Uterus (tissue), 4 donors: ENCODE measurements around the gene TUNAR. TPM values are rescaled to one million over a fixed set of nuclear protein-coding genes. Genes with fewer than 3 reads are reported as not detected.

ENCODE experiments used
- DNase-seq, 2 donors: peaks; one replicate each; pipeline ENCODE4 v3.0.0-alpha.2; 2019 to 2020
- H3K27ac ChIP-seq, 2 donors: fragments of 200-600 bp; sonication (generic); 1 replicate in 1 of 2; 2 replicates in 1 of 2; pipeline ENCODE4 v1.5.1; 2016 to 2018
- H3K27me3 ChIP-seq, 2 donors: fragments of 200-600 bp; sonication (generic); one replicate each; pipeline ENCODE4 v1.5.1; 2018 to 2019; ENCODE audit warnings: control low read depth in 1 of 2
- H3K36me3 ChIP-seq, 2 donors: fragments of 200-600 bp; sonication (generic); one replicate each; pipeline ENCODE4 v1.5.1; 2019; ENCODE audit warnings: control low read depth in 1 of 2
- H3K4me1 ChIP-seq, 2 donors: fragments of 200-600 bp; sonication (generic); one replicate each; pipeline ENCODE4 v1.5.1; 2018 to 2019; ENCODE audit warnings: control low read depth in 1 of 2
- H3K4me3 ChIP-seq, 2 donors: fragments of 200-600 bp; sonication (generic); 1 replicate in 1 of 2; 2 replicates in 1 of 2; pipeline ENCODE4 v1.5.1; 2018 to 2019; ENCODE audit warnings: mild to moderate bottlenecking in 1 of 2
- H3K9me3 ChIP-seq, 2 donors: fragments of 200-600 bp; sonication (generic); one replicate each; pipeline ENCODE4 v1.5.1; 2019; ENCODE audit warnings: control low read depth in 1 of 2
- POLR2A ChIP-seq, 2 donors: fragments of 450-650 bp; IDR thresholded peaks; one replicate each; pipeline ENCODE4 v1.6.1; 2016; ENCODE audit warnings: antibody characterized with exemption in 2 of 2, mild to moderate bottlenecking in 1 of 2, moderate library complexity in 1 of 2
- intact Hi-C: fragments of 100-400 bp; cut with DNase I; formaldehyde crosslinking; loops from one replicate; pipeline ENCODE4 v1.15.1; 2023; ENCODE audit warnings: low total_unique reads
- total RNA-seq, 4 donors: library from RNA; depleted of rRNA in 3 of 4; stranded (reverse); fragments of >200 nt in 3 of 4; gene quantifications; one replicate each; pipeline versions ENCODE4 v1.1.0 to v1.2.4, GENCODE V29; 2014 to 2023
- TF ChIP-seq, protein P1 (sequence below), 4 experiments: fragments of 200-600 bp in 2 of 4; fragments of 450-650 bp in 2 of 4; sonication (generic) in 2 of 4; IDR thresholded peaks; one replicate each; pipeline ENCODE4 v1.5.1; 2016 to 2019; ENCODE audit warnings: antibody characterized with exemption in 4 of 4, mild to moderate bottlenecking in 2 of 4, moderate library complexity in 1 of 4
- donor health status: DM: yes; HTN: yes; CAD: no.

Gene TUNAR
- total RNA-seq, 4 donors from 2014 or later, result 0.40 to 4.2 (median 1.8) TPM; not detected in 1

DNA sequence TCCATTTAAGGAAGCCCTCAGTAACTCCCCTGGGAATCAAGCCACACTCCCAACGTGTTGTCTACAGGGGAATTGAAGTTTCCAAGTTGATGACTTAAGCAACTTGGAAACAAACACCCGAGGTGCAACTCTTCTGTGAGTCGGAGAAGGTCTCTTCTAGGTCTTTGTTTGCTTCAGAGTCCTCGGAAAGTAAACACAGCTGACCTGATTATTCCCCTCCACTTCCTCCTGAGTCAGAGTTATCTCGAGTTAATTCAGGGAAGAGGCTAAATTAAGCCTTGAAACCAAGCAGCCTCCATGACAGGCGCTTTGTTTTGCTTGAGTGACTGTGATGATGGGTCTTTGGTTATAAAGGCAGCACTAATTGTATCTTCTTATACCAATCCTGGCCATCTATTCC lies 41.8 kb downstream of the TUNAR start:
- H3K4me3 ChIP-seq, result no peak overlapping the region
- no peaks in the 10 kb centered on the region for H3K27me3 ChIP-seq
- DNase-seq, result no peak
- H3K36me3 ChIP-seq, result no peaks in the 10 kb centered on the region
- H3K9me3 ChIP-seq, result no peaks in the 10 kb centered on the region
- H3K4me1 ChIP-seq, result no peaks in the 10 kb centered on the region
- intact Hi-C loops, result no loop called here
- TF ChIP-seq POLR2A (IDR thresholded peaks at IDR 0.05), result no peak
- TF ChIP-seq, protein P1, sequence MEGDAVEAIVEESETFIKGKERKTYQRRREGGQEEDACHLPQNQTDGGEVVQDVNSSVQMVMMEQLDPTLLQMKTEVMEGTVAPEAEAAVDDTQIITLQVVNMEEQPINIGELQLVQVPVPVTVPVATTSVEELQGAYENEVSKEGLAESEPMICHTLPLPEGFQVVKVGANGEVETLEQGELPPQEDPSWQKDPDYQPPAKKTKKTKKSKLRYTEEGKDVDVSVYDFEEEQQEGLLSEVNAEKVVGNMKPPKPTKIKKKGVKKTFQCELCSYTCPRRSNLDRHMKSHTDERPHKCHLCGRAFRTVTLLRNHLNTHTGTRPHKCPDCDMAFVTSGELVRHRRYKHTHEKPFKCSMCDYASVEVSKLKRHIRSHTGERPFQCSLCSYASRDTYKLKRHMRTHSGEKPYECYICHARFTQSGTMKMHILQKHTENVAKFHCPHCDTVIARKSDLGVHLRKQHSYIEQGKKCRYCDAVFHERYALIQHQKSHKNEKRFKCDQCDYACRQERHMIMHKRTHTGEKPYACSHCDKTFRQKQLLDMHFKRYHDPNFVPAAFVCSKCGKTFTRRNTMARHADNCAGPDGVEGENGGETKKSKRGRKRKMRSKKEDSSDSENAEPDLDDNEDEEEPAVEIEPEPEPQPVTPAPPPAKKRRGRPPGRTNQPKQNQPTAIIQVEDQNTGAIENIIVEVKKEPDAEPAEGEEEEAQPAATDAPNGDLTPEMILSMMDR (IDR thresholded peaks at IDR 0.05), result no peak
- no peak overlapping the region for H3K27ac ChIP-seq

DNA sequence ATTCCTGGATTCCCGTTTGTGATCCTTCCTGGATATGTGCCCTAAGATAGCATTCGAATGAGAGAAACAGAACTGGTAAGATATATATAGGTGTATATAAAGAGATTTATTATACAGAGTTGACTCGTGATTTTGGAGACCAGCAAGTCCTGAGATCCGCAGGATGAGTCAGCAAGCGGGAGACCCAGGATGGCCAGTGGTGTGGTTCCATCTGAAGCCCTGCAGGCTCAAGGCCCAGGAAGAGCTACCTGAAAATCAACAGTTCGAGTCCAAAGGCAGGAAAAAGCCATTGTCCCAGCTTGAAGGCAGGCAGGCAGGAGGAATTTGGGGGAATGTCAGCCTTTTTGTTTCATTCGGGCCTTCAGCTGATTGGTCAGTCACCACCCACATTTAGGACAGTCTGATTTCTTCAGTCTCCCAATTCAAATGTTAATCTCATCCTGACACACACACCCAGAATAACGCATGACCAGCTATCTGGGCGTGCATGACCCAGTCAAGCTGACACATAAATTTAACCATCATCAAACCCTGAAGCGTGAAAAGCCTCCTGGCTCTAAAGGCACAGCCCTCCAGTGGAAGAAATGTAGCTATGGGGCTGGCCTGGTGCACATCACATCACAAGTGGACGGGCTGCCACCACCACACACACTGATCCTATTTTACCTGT lies 44.3 kb downstream of the TUNAR start:
- no peak overlapping the region for H3K27ac ChIP-seq
- H3K9me3 ChIP-seq, result no peaks in the 10 kb centered on the region
- no peak for DNase-seq
- no peak overlapping the region for H3K4me3 ChIP-seq
- H3K27me3 ChIP-seq, result no peaks in the 10 kb centered on the region
- H3K4me1 ChIP-seq, result no peaks in the 10 kb centered on the region
- intact Hi-C loops, result no loop called here
- no peaks in the 10 kb centered on the region for H3K36me3 ChIP-seq
- TF ChIP-seq, protein P1 (IDR thresholded peaks at IDR 0.05), result no peak
- no peak for TF ChIP-seq POLR2A (IDR thresholded peaks at IDR 0.05)

DNA sequence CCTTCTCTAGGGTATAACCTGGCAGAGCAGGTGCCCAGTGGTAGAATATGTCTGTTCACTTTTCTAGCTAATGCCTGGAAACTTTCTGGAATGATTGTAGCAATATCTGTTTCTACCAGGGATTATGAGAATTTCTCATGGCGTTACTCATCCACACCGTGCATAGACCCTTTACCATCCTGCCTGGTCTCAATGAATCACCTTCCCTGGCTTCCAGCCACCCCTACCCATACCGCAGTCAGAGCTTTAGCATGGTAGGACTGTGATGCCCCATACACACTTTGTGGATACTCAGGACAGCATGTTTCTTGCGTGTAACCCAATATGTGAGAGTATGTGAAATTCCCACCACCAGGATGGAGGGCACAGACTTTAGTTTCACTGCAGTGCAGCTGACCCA lies 45.4 kb downstream of the TUNAR start:
- Histone ChIP-seq H3K36me3 (no peaks in the 10 kb centered on the region), H3K4me3 (no peak overlapping the region), H3K4me1 (no peaks in the 10 kb centered on the region), H3K27me3 (no peaks in the 10 kb centered on the region), H3K27ac (no peak overlapping the region), H3K9me3 (no peaks in the 10 kb centered on the region)
- TF ChIP-seq POLR2A (IDR thresholded peaks at IDR 0.05), result no peak
- DNase-seq, result no peak
- intact Hi-C loops, result no loop called here

DNA sequence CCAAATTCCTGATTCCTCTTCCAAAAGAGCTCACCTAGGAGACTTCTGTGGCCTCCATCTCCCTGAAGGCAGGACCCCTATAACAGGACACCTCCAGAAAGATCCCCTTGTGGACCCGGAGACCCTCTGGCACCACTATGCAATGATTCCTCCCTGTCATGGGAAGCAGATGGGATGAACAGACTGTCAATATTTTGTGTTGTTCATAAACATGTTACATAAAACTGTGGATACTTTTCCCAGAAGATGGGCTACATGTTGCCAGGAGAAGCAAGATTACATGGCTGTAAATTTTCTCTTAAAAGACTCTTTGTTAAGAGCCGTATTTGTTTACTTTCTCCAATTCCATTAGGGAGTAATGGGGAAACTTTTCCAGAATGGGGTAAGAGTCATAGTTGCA lies 52.1 kb downstream of the TUNAR start:
- no peak for TF ChIP-seq POLR2A (IDR thresholded peaks at IDR 0.05)
- TF ChIP-seq, protein P1 (IDR thresholded peaks at IDR 0.05), result no peak
- no peaks in the 10 kb centered on the region for H3K9me3 ChIP-seq
- no peaks in the 10 kb centered on the region for H3K36me3 ChIP-seq
- no peak for DNase-seq
- no peak overlapping the region for H3K4me3 ChIP-seq
- H3K27ac ChIP-seq, result no peak overlapping the region
- H3K4me1 ChIP-seq, result no peaks in the 10 kb centered on the region
- intact Hi-C loops, result no loop called here
- no peaks in the 10 kb centered on the region for H3K27me3 ChIP-seq

DNA sequence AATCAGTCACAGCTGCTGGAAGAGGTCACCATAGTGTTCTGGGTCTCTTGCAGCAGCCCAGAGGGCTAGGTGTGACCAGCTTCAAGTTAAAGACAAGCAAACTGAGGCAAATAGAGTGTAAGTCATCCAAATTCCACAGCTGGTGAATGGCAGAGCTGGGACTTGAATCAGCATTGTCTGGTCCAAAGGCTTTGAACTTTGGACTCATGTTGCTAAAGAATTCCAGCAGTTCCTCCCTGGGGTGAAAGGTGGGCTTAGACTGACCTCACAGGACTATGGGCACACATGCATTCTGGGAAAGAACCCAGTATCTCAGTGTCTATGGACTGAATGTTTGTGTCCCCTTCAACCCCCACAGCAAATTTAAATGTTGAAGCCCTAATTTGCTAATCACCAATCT lies 54.8 kb downstream of the TUNAR start:
- Histone ChIP-seq H3K27ac (no peak overlapping the region), H3K36me3 (no peaks in the 10 kb centered on the region), H3K4me3 (no peak overlapping the region), H3K4me1 (no peaks in the 10 kb centered on the region), H3K9me3 (no peaks in the 10 kb centered on the region), H3K27me3 (no peaks in the 10 kb centered on the region)
- intact Hi-C loops, result no loop called here
- TF ChIP-seq POLR2A (IDR thresholded peaks at IDR 0.05), result no peak
- TF ChIP-seq, protein P1 (IDR thresholded peaks at IDR 0.05), result no peak
- DNase-seq, result no peak
